Endometrium (tissue), 2 donors: ENCODE data around the gene PSMD1.
"Not testable (repeated sequence)": the region's sequence is repeated elsewhere in the genome, so short reads cannot be mapped to it uniquely, and the experiment has no call there.

ENCODE experiments used
- FAIRE-seq: peaks from 2 replicates; lab custom pipeline; 2012; peaks lifted over from hg19 to GRCh38; lab: Jason Lieb, UNC
- donor health status: control.
- donor health status: control.

Gene PSMD1

DNA sequence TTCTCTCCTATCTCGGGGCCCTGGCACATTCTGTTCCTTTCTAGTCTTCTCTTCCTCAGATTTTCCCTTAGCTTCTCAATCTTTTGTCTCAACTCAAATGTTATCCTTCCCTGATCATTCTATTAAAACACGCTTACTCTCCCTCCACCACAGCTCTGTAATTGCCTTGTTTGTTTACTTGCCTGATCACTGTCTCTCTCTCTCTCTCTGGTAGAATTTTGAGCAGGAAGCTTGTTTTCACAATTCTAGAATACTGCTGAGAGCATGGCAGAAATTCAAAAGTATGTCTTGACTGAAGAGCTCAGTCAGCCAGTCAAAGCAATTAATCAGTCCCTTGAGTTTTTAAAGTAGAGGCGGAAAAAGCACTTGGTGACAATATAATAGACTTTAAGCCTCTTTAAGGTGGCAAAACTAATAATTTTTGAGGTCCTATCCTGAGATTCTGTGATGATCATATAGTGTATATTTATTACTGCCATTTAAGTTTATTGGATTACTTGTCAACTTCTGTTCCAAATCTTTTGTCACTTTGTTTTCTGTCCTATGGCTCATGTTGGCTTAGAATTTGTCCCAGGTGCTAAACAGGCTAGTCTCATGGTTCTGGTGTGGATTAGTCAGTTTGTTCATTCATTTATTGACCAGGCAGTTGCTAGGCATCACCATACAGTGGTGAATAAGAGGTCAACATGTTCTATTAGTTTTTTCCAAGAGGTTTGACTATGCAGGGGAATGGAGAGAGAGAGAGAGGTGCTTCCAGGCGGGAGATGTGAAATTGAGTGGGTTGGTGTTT, 2.3 kb downstream of the PSMD1 start:
- FAIRE-seq: no peak

DNA sequence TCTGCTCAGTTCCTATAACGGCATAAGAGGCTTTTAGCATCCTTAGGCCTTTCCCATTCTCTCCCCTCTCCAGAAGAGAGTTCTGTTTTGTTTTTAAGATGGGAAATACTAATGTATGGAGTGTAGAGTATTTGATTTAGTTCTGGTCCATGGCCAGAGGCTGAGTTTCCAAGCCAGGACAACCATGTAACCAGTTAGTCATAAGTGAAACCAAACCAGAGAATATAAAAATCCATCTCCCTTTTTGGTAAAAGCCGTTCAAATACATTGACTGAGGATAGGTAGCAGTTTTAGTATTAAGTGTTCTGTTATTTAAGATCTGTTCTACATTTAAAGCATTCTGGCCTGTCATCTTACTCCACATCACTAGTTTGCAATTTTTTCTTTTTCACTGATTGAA, 3.1 kb downstream of the PSMD1 start:
- no peak for FAIRE-seq

DNA sequence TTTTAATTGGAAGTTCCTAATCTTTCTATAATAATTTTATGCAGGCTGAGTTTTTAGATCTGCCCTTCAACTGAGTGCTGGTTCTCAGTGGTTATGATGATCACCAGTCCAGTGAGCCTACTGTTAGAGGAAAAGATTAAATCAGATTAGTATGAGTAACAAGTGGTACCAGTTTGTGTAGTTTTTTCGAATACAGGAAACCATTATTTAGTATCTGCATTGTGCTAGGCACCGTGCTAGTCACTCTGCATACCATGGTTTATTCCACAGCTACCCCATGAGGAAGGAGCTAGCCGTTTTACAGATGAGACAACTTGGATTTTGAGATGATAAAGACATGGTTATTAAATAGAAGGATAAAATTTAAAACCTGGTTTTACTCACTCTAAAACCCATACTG, 6.1 kb downstream of the PSMD1 start:
- no peak for FAIRE-seq

DNA sequence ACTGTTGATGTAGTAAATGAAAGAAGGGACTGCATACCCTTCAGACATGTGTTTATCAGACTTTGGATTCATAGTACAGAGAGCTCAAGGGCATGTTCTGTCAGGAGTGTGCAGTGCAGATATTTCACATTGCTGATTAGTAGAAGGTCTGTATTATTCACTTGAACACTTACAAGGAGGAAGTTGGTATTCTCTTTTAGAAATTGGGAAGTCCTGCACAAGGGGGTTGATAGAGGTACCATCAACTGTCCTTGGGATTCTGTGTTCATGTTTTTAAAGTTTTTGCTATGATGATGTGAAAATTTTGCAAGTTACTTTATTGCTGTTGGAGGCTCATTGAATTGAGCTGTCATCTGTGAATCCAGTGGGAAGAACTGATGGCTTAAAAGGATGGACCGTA, 6.7 kb downstream of the PSMD1 start:
- FAIRE-seq: no peak

DNA sequence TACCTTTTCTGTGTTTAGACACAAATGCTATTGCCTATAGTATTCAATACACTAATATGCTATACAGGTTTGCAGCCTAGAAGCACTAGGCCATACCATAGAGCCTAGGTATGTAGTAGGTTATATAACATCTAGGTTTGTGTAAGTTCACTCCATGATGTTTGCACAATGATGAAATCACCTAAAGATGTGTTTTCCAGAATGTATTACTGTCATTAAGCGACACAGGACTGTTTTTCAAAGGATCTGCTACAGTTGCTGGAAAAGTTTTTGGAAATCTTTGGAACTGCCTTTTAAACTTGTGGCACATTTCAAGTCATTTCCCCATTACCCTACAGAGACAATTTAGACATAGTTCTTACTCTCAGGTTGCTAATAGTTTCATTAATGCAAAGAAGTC, 9.3 kb downstream of the PSMD1 start:
- no peak for FAIRE-seq

DNA sequence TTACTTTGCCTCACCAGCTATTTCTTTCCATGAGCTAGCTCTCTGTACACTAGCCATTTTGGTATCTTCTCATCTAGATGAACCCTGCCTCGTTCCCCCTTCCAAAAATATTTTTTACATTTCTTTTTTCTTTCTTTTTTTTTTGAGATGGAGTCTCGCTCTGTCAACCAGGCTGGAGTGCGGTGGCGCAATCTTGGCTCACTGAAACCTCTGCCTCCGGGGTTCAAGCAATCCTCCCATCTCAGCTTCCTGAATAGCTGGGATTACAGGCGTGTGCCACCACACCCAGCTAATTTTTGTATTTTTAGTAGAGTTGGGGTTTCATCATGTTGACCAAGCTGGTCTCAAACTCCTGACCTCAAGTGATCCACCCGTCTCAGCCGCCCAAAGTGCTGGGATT, 10.9 kb downstream of the PSMD1 start:
- FAIRE-seq: not testable (repeated sequence)

DNA sequence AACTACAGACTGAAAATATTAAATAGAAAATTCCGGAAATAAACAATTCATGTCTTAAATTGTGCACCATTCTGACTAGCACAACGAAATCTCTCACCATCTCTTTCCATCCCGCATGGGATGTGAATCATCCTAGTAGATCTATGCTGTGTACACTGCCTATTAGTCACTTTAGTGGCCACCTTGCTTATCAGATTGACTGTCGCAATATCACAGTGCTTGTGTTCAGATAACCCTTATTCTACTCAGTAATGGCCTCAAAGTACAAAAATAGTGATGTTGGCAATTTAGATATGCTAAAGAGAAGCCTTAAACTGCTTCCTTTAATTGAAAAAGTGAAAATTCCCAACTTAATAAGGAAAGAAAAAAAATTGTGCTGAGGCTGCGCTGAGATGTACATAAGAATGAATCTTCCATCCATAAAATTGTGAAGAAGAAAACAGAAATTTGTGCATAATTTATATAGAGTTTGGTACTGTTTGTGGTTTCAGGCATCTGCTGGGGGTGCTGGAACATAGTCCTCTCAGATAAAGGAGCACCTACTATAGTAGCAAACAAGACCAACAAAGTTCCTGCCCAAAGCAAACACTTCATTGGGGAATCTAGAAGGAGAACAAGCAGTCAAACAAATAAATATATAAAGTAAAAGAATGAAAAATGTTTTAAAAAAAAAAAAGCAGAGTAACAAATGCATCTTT, 12.0 kb downstream of the PSMD1 start:
- FAIRE-seq: no peak

DNA sequence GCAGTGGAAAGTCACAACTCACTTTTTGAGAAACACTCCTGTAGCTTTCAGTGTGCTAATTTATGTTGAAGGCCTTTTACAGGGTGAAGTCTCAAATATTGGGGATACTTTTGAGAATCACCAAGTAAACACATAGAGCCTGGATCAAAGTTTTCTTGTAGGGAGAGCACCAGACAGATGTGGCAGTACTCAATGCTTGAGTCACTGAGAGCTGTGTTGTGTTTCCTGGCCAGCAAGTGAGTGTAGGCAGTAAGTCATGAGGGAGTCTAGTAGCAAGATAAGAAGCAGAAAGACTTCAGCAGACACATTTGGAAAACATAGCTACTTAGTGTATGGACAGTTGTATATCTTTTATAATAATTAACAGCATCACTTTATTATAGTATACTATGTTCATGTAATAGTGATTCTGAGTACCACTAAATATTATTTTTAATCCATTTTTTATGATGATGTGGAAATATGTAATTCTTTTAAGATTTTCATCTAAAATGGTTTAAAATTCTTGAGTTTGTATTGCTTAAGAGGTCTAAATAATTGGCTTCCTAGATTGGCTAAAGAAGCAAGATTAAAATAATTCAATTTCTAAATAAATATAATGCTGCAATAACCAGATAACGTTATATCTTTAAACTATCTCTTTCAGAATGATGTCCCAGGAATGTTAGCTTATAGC, 12.8 kb downstream of the PSMD1 start:
- FAIRE-seq: no peak

DNA sequence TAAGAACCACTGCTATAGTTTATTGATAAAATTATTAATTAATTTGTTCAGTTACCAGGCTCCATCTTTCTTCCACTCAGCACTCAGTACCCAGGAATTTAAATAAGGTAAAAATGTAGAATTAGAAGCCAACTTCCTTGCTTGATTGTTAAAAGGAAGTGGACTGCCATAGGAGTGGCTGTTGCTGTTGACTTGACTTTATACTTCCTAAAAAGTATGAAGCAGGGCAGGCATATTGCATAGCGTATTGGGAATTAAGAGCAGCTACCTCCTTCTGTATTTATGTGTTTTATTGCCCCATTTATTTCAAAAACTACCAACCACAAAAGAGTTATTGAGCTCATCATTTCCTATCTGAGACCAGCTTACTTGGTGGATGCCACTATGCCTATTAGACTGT, 27.9 kb downstream of the PSMD1 start:
- no peak for FAIRE-seq

DNA sequence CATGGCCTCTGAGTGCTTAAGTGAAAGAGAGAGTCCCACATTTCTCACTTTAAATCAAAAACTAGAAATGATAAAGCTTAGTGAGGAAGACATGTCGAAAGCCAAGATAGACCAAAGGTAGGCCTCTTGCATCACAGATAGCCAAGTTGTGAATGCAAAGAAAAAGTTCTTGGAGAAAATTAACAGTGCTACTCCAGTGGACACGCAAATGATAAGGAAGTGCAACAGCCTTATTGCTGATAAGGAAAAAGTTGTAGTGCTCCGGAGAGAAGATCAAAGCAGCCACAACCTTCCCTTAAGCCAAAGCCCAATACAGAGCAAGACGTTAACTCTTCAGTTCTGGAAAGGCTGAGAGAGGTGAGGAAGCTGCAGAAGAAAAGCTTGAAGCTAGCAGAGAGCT, 32.1 kb downstream of the PSMD1 start:
- no peak for FAIRE-seq

DNA sequence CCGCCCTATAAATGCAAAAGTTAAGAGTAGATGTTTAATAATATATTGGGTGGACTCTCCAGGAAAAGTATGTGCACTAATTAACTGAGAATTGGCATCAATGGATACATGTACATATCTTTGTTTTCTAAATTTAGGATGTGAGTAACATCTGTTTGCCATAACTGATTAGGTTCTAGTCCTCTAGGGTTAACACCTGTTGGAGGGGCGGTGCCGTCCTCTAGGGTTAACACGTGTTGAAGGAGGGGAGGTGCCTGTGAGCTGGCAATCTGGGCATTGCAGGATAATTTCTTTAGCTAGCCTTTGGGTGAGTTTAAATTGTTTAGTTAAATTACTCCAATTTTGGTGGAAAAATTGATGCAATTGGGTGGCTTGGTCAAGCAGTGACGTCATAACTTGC, 37.3 kb downstream of the PSMD1 start:
- FAIRE-seq: no peak

DNA sequence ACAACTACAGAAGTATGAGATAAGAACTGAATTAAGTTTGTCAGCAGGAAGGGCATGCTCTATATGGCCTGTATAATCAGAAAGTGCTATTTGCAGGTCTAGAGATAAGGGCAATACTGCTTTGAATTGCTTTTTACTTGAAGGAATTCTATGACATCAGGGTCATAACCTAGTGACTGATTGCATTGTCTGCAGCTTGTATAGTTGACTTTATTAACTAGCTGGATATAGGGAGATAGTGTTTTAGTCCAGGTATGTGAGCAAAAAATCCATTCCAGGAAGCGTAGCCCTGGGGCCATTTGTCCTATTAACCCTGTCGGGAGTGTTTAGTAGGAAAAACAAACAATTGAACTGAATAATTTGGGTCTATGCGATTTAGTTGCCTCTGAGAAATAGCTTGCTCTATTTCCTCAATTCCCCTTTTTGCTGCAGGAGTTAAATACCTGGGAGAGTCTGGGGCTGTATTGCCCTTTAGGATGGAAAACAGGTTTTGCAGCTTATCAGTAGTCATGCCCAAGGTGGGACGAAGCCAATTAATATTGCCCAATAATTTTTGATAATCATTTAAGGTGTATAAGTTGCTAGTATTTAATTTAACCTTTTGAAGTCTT, 38.2 kb downstream of the PSMD1 start:
- FAIRE-seq: no peak

DNA sequence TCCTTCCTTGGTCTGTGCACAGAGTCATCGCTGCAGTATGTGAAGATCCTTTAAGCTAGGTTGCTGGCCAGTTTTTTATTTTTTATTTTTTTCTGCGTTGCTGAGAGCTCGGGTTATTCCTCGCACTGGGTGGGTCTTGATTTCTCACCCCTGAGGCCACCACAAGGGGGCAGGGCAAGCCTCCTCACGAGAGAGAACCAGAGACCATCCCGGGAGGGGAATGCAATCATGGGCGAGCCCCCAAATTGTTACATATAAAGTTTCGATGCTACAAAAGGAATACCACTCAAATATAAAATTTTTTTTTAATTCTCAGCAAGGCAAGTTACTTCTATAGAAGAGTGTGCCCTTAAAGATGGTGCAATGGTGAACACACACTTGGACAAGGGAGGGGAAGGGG, 43.3 kb downstream of the PSMD1 start:
- no peak for FAIRE-seq

DNA sequence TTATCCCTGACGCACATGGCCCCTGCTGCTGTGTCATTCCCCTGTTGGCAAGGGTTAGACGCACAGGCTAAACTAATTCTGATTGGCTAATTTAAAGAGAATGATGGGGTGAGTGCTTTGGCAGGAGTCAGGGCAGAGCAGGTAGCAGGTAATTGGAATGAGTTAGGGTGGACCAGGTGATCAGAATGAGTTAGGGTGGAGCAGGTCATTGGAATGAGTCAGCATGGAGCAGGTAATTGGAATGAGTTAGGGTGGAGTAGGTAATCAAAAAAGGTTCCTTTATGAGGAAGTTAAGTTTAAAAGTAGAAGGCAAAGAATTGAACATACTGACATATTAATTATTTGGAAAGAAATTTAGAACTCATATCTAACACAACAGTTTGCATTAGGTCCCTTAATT, 43.7 kb downstream of the PSMD1 start:
- not testable (repeated sequence) for FAIRE-seq

DNA sequence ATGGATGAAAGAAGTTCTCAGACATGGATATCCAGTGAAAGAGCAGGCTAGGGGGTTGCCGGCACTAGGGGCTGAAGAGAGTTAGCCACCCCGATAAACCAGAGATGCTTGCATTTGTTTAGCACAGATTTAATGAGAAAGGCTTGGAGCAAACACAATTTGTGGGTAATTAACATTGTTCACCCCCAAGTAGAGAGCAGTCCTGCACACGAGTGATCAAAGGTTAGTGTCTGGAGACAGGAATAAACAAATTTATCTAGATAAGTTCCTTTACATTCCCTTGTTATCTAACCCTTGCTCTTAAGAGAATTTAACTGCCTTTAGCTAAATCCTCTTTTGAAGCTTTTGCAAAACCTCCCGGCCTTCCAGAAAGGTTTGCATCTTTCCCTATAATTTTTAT, 44.3 kb downstream of the PSMD1 start:
- no peak for FAIRE-seq

DNA sequence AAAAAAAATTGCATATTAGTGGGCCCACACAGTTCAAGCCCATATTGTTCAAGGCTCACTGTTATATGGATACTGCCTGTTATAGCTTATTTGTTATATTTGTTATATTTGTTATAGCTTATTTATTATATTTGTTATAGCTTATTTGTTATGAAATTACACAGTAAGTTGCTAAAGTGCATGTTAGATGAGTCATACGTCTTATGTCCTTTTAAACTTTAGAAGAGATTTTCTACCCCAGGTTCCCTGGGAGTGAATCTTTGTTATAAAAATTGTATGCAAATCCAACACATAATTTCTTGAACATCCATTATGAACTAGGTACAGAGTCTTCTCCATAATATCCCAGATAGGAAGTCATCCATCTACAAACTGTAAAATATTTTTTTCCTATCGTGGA, 46.1 kb downstream of the PSMD1 start:
- FAIRE-seq: no peak

DNA sequence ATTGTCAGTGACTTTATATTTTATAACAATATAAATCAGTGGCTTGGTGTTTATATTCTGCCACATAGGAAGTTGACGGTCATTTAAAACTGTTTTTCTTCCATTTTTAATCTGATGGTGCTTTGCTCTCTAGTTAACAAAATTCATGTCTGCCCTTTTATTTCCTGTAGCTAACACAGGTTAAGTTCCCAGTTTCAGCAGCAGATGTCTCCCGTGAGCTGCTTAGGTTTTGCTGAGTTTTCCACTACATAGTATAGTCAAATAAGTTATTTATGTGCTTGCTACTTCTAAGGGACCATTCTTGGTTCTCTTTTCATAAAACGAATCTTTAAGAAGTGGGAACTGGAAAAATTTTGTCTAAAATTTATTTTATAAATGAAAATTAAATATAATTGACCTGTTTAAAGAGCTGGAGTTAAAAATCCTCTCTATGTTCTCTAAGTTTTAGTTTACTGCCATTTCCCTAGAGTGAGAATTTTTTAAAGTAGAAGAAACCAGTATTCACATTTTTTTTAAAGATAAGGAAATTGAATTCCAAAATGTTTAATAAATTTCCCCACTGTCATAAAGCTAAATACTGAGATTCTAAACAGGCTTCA, 47.5 kb downstream of the PSMD1 start:
- peak; percentile 95 for FAIRE-seq

DNA sequence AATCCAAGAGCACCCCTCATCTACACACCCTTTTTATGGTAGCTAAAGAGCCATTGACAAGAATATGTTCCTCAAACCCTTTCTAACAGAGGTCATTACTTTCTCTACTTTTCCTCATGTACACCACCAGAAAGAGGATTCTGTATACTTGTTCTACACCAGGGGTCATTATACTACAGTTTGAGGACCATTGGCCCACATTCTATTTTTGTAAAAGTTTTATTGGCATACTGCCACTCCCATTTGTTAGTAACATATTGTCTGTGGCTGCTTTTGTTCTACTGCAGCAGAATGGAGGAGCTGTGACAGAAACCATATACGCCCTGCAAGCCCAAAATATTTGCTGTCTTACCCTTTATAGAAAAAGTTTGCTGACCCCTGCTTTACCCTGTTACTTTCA, 53.9 kb downstream of the PSMD1 start:
- peak; percentile 92 for FAIRE-seq

DNA sequence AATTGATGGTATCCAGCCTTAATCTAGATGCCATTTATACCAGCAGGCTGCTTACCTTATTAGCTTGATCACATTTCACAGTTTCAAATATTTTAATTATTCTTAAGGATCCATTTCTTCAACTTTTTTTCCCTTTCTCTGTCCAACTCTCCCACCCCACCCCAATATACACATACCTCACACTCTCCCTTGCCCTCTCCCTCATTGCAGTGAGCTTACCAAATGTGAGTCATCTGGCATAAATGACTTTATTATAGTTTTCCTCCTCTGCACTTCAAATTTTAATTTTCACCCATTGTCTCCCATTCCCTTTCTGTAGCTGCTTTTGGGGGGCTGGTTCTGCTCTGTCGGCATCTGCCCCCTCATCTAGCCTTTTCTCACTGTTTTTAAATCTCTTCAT, 55.3 kb downstream of the PSMD1 start:
- FAIRE-seq: no peak

DNA sequence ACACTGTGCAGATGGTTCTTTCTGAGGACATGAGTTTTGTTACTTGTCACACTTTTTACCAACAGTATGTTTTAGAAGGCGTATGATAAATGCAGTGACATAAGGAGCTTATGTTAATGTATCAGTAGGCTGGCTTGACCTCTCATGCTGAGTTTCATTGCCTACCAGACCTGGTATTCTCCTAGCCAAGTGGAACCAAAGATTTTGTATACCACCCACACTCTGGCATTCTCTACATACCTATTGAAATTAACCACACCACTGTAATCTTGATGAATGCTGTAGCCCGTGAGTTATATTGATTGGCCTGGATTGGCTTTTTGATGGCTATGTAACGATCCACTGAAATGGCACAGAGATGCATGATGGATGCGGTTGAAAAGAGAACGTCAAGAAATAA, 56.8 kb downstream of the PSMD1 start:
- FAIRE-seq: no peak

DNA sequence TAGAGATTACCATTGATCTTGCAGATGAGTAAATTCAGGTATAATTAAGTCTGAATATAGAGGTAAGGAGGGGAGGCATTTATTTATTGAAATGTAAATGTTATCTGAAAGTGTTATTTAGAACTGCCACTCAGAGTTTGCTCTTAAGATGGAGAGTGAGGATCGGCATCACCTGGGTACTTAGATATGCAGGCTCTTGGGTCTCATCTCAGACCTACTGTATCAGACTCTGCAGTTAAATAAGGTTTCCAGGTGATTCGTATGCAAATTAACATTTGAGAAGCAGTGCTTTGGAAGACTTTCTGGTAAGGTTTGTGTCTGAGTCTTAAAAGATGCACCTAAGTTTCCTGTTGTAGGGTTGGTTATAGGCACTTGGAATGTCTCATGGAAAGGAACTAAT, 59.0 kb downstream of the PSMD1 start:
- FAIRE-seq: no peak

DNA sequence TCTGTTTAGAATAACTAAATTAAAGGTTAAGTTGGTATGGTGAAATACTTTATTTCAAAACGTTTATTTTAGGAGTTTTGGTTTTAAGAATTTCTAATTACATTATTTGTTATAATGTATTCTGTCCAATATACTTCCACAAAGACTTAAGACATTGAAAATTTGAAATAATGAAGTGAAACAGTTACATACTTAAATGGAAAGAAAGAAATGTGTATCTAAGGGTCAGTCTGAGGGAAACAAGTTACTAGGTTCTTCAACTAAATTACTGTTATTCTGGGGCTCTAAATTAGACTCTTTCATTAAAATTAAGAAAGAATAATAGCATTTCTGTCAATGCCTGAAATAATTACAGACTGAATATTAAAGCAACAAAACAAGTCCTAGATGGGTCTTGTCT, 60.5 kb downstream of the PSMD1 start:
- FAIRE-seq: peak; percentile 91
